Measurements from ENCODE around the gene GPR17.

GPR17 gene

DNA sequence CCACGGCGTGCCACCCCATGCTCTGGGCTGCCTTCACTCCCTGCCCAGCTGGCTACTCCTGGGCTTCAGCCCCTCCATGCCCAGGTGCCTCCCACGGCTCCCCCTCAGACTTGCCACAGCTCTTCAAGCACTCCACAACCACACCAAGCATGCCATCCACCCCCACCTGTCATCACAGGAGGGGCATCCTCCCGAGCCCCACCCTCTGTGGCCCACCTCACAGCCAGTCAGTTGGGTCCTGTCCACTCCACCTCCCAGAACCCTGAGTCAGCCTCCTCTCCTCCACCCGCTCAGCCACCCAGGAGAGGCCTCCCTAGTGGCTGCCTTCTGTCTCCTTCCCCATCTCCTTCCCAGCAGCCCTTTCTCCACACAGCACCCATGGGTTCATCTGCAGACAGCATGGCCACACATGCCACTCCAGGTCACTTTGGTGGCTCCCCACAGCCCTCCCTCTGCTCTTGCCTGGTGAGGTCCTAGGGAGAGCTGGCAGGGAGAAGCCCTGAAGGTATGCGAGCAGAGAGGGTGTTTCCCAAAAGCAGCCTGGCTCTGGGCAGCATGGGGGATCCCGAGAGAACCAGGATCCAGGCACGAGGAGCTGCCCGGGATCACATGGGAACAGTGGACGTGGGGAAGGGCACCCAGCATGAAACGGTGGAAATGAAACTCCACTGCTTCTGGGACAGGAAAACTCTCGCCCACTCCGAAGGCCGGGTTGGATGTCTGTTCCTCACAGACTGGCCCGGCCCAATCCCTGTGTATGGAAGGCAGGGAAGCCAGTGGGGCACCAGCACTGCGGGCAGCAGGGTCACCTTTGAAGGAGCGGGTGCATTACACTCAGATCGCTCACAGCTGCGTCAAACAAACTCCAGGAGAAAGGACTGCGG, 26.6 kb downstream of the GPR17 start:
- no peak for DNase-seq

DNA sequence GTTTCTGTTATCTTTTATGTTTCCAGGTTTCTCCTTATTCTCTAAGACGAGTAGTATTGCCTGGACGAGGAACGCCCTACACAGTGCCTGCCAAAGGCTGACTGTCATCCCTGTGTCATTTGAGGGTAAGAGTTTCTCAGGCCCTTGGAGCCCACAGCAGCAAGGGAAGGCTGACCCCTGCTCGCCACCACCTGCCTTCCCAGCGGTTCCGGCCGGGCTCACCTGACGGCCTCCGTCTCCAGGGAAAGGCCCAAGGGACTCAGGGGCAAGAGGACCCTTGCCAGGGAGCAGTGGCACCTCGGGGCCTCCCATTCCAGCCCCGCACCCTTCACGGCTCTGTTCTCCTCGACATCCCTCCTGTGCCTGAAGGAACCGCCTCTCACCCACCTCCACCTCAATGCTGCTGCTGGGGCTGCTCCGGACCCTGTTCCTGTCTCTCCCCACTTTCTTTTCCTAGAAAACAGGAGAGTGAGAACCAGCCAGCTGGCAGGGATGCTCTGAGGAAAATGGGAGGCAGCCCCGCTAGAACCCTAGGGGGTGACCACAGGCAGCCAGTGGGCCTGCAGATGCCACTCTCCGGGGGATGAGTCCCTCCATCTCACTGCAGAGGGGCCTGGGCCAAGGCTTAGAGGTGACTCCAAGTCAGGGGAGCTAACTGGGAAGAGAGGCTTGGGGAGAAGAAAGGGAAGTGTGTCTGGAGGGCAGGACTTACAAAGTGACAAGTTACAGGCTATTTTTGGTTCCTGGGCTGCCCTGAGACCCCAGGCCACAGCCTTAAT, 27.5 kb downstream of the GPR17 start:
- no peak for DNase-seq

DNA sequence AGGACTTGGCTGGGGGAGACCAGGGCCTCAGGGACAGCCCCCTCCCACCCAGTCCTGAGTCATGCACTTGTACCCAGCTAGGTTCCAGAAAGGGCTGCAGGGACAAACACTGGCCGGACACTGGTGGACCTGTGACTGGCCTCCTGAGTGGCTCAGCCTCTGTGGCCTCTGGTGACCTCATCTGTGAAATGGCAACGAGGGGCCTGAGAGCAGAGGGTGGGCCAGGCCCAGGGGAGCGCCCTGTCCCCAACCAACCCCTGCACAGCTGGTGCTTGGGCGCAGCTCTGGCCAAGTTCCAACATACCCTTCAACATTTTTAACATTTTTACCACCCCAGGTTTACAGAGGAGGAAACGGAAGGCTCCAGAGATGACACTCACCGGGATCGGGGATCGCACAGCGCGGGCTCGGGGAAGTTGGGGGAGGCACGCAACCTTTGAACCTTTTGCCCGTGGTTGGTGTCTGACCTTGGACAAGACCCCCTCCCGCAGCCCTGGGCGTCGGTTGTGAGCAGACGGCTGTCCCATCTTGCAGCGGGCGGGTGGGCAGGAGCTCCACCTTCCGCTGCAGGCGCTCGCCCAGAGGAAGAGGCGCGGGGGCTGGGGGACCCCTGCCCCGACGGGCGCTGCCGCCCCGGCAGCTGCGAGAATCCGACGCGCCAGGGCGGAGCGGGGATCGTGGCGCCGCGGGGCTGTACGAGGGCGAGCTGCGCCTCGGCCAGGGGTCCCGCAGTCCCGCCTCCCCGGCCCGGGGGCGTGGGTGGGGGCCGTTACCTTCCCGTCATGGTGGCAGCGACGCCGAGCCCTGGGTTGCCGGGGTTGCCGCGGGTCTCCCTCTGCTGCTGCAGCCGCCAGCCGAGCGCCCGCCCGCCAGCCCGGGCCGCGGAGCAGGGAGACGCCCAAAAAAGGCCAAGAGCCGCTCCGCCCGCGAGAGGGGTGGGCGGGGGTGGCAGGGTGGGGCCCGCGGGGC, 28.6 kb downstream of the GPR17 start:
- no peak for DNase-seq

DNA sequence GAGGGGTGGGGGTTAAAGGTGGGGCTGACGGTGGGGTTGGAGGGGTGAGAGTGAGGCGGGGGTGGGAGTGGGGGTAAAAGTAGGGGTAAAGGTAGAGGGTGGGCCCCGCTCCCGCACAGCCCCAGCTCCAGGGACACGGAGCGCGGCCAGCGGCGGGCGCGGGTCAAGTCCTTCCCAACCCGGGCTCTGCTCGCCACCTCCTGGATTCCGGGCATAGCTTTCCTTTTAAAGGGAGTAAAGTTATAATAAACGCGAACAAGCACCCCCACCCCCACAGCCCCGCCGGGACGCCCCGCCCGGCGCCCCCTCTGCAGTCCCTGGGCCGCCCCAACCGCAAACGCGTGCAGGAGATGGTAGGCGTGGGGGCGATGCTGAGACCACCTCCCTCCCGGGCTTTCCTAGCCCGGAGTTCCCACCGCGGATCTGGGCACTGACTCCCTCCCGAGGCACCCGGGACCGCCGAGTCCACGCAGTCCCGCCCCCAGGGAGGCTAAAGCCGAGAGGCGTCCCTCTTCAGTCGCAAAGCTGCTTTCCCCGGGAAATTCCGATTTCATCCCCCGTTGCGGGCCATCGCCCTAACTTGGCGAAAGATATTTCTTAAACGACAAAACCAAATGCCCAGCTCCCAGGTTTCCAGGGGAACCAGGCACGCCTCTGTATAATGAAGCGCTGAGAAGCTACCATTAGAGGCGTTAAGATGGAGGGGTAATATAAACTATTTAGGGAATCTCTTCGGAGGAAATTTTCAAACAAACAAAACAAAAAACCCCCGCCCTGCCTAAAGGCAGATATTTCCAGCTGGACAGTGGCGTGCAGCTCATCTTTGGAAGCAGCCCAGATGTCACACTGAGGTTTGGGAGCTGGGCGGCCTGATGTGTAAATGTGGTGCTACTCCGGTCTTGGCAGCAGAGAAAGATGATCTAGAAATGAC, 29.6 kb downstream of the GPR17 start, which contains the start of gene LIMS2:
TSS of gene LIMS2 (minus strand) at position 200 of the 931 bp plus-strand sequence. CDS start 506 bp downstream, outside the sequence.
- no peak for DNase-seq

DNA sequence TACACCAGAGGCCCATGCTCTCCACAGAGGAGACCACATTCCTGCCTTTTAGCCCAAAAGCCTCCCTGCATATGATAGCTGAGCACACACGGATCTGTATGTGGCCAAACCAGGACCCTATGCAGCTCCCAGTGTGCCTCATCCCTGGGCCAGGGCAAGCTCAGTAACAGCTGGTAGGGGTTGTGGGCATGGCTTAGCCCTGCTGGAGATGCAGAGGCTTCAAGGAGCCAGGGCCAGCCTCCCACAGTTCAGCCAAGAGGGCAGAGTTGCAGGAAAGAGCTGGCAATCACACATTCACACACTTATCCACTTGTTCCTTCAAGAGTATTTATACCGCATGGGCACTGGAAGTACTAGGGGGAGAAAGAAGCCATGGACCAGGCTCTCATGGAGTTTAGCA, 31.0 kb downstream of the GPR17 start:
- DNase-seq: no peak

DNA sequence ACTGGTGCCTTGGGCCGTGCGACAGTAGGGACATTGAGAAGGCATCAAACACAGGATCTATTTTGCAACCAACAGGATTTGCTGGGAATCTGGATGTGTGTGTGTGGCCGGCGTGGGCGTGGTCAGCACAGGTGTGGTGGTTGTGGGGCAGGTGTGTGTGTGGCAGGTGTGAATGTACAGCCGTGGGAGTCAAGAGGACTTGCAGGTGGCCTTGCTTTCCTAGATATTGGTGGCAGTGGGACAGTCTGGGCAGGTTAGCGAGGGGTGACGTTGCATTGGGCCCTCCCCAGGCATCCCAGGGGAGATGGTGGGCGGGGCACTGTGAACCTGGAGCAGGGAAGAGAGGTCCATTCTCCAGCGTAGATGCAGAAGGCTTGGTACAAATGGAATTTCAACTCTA, 32.6 kb downstream of the GPR17 start:
- no peak for DNase-seq

DNA sequence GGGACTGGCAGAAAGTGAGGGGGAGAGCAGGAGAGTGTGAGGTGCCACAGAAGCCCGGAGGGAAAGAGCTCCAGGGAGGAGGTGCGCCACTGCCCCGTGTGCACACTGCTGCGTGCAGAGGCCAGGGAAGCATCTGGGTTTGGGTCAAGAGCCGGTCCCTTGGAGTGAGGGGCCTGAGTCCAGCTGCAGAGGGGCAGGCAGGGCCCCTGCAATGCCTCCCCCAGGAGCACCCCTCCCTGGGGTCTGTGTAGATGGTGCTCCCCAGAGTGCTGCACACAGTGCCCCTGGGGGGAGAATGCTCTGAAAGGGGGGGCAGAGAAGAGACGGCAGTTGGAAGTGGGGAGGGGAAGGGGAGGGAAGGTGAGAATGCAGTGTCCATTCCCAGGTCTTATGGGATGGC, 33.0 kb downstream of the GPR17 start:
- no peak for DNase-seq

DNA sequence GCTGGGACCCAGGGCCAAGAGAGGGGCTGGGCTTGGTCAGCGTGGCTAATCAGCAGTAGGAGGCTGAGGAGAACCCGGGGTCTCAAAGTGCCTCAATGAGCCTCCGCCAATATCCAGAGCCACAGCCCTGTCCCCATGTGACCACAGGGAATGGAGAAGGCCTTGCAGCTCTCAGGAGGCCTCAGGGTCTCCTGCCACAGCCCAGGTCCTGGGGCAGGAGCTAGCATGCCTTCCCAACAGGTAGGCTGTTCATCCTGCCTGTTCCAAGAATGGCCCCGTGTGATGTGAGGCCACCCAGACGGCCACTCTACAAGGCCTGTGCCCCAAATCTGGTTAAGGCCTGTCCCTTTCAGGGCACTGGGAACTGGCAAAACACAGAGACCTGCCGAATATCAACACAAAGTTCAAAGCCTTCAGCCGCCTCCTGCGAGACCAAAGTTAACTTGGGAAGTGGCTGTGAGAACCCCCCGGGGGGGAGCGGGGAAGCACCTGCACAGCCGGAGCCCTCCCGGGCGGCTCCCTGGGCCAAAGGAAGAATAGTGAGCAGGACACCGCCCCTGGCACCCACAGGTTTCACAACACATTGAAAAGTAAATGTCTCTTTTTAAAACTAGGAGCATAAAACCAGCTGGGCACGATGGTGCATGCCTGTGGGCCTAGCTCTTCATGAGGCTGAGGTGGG, 33.9 kb downstream of the GPR17 start:
- no peak for DNase-seq

DNA sequence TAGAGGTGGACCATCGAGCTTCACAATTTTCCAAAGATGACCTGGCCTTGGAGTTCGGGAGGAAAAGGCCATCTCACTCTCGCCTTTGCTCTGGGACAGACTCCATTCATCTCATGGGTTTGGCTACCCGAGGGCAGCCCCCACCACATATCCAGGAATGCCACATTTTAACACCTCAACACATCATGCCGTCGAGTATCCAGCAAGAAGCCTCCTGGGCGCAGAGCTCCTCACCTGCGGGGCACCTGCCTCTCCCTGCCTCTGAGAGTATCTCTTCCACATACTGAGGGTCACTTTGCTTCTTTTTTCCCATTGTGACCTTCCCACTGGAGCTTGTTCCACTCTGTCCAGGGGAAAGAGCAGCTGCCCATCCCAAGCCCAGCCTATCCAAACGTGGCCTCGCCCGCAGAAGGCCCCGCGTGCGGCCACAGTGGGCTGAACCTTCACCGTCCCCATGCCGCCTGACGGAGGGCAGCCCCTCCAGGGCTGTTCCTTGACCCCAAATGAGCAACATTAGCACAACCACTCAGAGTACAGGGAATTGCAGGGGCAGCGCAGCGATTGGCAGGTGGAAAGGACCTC, 34.8 kb downstream of the GPR17 start:
- DNase-seq: no peak

DNA sequence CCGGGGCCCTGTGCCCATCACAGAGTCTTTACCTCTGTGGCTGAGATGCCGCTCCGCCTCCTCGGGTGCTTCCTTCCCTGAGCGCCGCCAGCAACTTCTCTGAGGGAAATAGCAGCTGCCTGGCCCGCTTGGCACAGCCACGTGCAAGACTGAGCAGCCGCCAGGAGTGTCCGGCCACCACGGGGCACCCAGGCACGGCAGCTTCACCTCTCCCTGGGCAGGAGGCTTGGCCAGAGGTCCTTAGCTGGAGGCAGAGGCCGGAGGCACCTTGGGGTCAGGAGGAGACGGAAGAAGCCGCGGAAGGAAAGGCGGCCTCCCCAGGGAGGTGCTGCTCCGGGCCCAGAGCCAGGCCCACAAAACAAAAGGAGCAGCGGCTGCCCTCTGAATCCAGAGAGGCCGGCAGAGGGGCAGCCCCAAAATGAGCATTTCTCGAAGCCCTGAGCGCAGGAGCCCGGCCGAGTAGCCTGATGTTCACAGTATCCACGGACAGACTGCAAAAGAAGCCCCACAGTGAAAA, 35.4 kb downstream of the GPR17 start:
- no peak for DNase-seq

DNA sequence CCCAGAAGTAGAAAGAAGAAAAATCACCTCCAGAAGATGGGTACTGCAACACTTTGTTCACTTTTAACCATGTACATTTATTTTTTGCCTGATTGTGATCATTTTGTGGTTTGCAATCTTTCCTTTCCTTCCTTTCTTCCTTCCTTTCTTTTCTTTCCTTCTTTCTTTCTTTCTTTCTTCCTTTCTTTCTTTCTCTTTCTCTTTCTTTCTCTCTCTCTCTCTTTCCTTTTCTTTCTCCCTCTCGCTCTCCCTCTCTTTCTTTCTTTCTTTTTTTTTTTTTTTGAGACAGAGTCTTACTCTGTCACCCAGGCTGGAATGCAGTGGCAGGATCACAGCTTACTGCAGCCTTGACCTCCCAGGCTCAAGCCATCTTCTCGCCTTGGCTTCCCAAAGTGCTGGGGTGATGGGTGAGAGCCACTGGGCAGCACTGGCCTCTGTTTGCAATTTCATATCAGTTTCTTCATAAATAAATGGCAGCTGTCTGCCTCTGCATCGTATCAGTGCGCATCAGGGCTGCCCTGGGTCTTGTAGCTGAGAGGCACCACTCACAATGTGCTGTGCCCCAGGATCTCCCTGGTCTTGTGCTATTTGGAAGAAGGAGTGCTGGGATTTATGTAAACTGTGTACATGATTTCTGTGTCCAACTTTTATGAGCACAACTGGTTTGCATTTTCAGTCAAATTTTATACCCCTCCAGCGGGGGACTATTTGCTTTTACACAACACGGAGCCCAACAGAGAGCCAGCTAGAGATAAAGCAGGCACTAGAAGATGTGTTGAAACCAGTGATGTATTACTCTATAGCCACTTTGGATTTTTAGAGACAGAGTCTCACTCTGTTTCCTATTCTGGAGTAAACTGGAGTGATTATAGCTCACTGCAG, 36.3 kb downstream of the GPR17 start:
- DNase-seq: no peak

DNA sequence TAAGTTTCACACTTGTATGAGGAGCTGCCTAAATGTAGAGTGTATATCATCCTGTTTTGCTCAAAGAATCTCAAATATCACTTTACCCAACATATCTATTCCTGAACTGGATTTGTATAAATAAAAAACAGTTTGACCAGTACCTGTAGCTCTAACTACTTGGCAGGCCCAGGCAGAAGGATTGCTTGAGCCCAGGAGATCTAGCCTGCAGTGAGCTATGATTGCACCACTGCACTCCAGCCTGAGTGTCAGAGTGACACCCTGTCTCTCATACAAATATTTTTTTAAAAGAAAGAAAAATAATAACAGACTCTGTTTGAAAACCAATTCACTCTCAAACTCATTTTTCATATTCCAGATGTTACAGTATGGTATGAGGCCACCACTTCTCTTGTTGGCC, 37.1 kb downstream of the GPR17 start:
- DNase-seq: no peak

DNA sequence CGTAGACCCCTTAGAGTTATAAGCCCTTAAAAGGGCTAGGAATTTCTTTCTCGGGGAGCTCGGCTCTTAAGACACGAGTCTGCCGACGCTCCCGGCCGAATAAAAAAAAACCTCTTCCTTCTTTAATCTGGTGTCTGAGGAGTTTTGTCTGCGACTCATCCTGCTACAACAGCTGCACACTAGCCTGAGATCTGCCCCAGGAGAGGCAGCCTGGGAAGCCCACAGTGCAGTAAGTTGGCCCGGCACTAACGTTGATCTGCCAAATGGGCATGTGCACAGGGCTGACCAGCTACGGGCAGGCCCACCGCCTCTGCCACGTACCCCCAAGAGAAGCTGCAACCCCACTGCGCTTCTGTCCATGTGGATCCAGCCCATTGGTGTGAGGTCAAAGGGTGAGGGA, 37.8 kb downstream of the GPR17 start:
- DNase-seq: no peak

DNA sequence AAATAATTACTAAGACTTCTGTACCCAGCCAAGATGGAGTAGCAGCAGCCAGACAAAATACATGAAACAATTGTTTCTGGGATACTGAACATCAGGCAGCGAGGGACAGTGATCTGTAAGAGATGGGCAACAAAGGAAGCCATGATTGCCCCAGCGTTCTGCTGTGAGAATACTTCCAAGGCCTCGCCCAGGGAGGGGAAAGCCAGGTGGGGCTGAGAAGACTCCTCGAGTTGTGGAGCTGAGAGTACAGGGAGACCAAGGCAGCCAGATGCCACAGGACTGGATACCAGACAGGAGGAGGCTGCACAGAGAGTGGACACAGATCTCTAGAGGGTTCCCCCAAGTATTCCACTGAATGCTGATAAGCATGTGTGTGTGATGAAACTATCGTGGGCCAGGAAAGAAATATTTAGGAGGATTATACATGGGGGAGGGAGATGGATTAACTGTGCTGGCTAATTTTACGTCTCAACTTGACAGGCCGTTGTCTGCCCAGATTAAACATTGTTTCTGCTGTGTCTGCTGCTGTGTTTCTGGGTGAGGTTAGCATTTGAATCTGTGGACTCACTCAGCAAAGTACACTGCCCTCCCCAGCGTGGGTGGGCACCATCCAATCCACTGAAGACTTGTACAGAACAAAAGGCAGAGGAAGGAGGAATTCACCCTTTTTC, 39.6 kb downstream of the GPR17 start:
- DNase-seq: no peak

DNA sequence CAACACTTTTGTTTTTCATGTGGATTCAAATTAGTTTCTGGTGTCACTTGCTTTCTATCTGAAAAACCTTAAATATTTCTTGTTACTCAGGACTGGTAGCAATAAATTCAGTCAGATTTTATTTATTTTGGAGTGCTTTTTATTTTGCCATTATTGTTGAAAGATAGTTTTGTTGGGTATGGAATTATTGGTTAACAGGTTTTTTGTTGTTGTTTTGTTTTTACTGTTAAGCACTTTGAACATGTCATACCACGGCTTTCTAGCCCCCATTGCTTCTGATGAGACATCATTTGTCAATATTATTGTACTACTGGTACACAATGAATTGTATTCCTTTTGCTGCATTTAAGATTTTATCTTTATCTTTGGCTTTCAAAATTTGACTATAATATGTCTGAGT, 42.5 kb downstream of the GPR17 start:
- no peak for DNase-seq

DNA sequence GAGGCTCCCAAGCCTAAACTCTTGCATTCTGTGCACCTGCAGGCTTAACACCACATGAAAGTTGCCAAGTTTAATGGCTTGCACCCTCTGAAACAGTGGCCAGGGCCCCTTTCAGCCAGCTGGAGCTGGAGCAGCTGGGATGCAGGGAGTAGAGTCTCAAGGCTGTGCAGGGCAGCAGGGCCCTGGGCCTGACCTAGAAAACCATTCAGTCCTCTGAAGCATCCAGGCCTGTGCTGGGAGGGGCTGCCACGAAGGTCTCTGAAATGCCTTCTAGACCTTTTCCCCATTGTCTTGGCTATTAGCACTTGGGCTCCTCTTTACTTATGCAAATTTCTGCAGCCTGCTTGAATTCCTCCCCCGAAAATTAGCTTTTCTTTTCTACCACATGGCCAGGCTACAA, 44.7 kb downstream of the GPR17 start:
- no peak for DNase-seq

DNA sequence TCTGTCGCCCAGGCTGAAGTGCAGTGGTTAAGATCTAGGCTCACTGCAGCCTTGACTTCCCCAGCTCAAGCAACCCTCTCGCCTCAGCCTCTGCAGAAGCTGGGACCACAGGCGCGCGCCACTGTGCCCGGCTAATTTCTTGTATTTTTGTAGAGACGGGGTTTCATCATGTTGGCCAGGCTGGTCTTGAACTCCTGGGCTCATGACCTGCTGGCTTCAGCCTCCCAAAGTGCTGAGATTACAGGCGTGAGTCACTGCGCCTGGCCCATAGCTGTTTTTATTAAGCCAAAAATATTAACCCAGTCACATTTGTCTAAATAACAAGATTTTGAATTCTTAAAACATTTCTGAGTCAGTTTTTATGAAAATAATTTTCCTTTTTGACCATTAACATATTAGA, 49.0 kb downstream of the GPR17 start:
- DNase-seq: no peak

DNA sequence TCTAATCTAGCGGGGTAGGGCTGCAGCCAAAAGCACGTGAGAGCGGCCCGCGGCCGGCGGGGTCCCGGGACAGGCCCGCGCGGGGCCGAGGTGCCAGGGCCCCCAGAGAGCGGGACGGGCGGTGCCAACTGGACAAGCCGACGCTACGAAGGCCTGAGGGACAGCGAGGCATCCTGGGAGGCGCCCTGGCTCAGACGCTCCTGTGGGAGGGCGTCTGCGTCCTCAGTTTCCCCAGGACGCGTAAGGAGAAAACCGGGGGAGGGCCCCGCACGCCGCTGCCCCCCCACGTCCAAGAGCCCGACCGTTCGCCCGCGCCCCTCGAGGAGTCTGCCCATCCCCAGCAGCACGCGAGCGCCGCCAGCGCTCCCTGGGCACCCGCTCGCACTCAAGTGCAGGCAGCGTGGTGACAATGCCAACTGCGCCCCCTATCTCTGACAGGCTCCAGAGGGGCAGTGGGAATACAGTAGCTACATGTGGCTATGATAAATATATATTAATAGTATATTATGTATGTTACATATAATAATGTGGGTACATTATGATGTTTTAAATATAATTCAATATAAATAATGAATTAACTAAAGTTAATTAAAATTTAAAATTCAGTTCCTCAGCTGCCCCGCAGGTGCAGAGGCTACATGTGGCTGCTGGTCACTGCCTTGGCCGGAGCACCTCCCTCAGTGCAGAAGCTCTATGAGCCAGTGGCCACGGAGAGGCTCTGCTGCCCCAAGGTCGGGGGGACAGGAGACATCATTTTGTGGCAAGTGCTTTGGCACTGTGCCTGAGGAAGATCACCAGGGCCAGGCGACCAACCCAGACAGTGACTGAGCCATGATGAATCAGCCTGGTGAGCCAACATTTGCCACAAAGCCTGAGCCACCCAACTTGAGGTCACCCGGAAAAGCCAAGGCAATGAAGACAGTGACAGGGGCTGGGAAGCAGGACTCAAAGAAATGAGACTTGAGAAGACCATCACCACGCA, 49.8 kb downstream of the GPR17 start:
- DNase-seq: no peak
